Esophagus squamous epithelium (tissue), 5 donors: ENCODE data around the gene TMEM186. TPM values are rescaled to one million over a fixed set of nuclear protein-coding genes. Genes with fewer than 3 reads are reported as not detected.
"Not testable (repeated sequence)": the region's sequence is repeated elsewhere in the genome, so short reads cannot be mapped to it uniquely, and the experiment has no call there.

Source experiments
- DNase-seq: peaks from one replicate; lab custom pipeline; 2025; lab: John Stamatoyannopoulos, UW
- H3K27ac ChIP-seq, 4 donors: fragments of 200-600 bp; sonication (generic); one replicate each; pipeline ENCODE4 v1.5.1; 2016 to 2019; ENCODE audit warnings: mild to moderate bottlenecking in 1 of 4
- H3K27me3 ChIP-seq, 4 donors: fragments of 200-600 bp; sonication (generic); 1 replicate in 3 of 4; 2 replicates in 1 of 4; pipeline versions ENCODE4 v1.5.1 to v1.6.0; 2017 to 2021; ENCODE audit warnings: antibody characterized with exemption in 1 of 4
- H3K36me3 ChIP-seq, 3 donors: fragments of 200-600 bp; sonication (generic); one replicate each; pipeline ENCODE4 v1.5.1; 2016 to 2019
- H3K4me1 ChIP-seq, 3 donors: fragments of 200-600 bp; sonication (generic); one replicate each; pipeline ENCODE4 v1.5.1; 2017 to 2019
- H3K4me3 ChIP-seq, 4 donors: fragments of 200-600 bp; sonication (generic); 1 replicate in 3 of 4; 2 replicates in 1 of 4; pipeline ENCODE4 v1.5.1; 2016 to 2019; ENCODE audit warnings: mild to moderate bottlenecking in 2 of 4, moderate library complexity in 1 of 4
- H3K9me3 ChIP-seq, 3 donors: fragments of 200-600 bp; sonication (generic); one replicate each; pipeline ENCODE4 v1.5.1; 2016 to 2019
- POLR2A ChIP-seq, 4 donors: fragments of 450-650 bp; IDR thresholded peaks; one replicate each; pipeline ENCODE4 v1.6.1; 2017; ENCODE audit warnings: antibody characterized with exemption in 4 of 4, mild to moderate bottlenecking in 4 of 4, moderate library complexity in 3 of 4
- WGBS, 2 donors: methylation state at CpG; one replicate each; pipeline ENCODE4 v1.1.5; 2018; 5-methylcytosine and 5-hydroxymethylcytosine counted together
- intact Hi-C: fragments of 100-400 bp; cut with DNase I; formaldehyde crosslinking; loops from one replicate; pipeline ENCODE4 v1.15.0; 2022
- total RNA-seq, 4 donors: library from RNA; depleted of rRNA; stranded (reverse); fragments of >200 nt; gene quantifications; one replicate each; pipeline ENCODE4 v1.1.0, GENCODE V29; 2016
- TF ChIP-seq, protein P1 (sequence below), 6 experiments: fragments of 450-650 bp in 4 of 6; fragments of 200-600 bp in 2 of 6; sonication (generic) in 2 of 6; IDR thresholded peaks; one replicate each; pipeline ENCODE4 v1.5.1; 2016 to 2019; ENCODE audit warnings: antibody characterized with exemption in 6 of 6, mild to moderate bottlenecking in 4 of 6, moderate library complexity in 4 of 6
- donor health status: DM: yes; HTN: yes; CAD: no.

The TMEM186 gene, protein sequence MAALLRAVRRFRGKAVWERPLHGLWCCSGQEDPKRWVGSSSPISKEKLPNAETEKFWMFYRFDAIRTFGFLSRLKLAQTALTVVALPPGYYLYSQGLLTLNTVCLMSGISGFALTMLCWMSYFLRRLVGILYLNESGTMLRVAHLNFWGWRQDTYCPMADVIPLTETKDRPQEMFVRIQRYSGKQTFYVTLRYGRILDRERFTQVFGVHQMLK
- total RNA-seq: 1 to 10 TPM; 3.6 to 9.7 (median 8.6) TPM

DNA sequence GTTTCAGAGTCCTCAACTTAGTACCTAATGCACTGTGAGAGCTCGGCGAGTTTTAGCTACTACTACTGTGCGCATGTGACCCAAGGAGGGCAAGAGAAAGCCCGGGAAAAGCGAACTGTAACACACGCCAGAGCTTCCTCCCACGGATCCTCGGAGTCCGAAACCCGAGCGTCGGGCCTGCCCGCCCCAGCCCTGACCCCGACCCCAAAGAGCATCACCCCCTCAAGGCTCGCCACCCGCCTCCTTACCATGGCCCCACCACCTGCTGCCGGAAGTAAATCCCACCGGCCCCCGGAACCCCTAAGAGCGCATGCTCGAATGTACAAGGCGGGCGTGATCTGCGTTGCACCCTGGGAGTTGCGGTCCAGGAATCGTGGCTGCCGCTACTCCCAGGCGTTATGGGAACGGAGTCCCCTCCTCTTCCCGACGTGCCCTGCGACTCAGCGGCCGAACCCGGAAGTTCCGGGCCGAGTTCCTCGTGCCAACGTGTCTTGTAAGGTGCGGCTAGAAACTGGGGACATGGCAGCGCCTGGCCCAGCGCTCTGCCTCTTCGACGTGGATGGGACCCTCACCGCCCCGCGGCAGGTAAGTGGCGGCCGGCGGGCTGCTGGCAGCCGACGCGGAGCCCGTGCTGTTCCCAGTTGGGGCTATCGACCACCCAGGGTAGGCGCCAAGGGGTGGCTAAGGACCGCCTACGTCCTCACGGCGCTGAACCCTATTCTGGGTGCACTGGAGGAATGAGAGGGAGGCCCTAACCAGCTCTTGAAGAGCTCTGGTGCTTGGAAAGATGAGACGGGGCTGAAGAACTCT, at the start of gene TMEM186, which contains the start of gene PMM2:
TSS of gene TMEM186 (minus strand) at position 276 of the 810 bp plus-strand sequence. CDS start at position 251, 25 bp downstream.
TSS of gene PMM2 (plus strand) at position 476 of the 810 bp plus-strand sequence. CDS start at position 520, 44 bp downstream.
- WGBS, 2 donors: 1% methylated on average over 14 to 28 of the region's 61 CpGs

DNA sequence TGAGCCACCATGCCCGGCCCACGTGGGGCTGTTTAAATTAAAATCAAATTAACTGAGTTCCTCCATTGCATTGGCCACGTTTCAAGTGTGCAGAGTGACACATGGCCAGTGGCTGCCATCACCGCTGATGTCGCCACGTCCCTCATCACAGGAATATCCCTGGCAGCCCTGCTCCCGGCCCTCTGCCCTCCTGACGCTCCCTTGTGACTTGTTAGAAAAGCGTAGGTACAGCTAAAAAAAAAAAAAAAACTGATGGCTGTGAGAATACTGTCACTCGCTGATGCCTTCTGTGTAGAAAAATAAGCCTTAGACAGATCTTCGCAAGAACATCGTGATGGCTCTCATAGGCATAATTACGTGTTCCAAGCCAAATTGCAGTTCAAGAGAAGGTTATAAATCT, 49.7 kb upstream of the TMEM186 start:
- peaks cover 0 to 41% (median 9%) of the 10 kb centered on the region in 3 donors for H3K36me3 ChIP-seq
- no peak overlapping the region for H3K27ac ChIP-seq
- H3K4me1 ChIP-seq: peaks cover 10 to 56% (median 30%) of the 10 kb centered on the region in 3 donors
- H3K27me3 ChIP-seq: no peaks in the 10 kb centered on the region
- H3K9me3 ChIP-seq: no peaks in the 10 kb centered on the region
- H3K4me3 ChIP-seq: no peak overlapping the region
- intact Hi-C loops: no loop called here
- DNase-seq: no peak
- TF ChIP-seq, protein P1, sequence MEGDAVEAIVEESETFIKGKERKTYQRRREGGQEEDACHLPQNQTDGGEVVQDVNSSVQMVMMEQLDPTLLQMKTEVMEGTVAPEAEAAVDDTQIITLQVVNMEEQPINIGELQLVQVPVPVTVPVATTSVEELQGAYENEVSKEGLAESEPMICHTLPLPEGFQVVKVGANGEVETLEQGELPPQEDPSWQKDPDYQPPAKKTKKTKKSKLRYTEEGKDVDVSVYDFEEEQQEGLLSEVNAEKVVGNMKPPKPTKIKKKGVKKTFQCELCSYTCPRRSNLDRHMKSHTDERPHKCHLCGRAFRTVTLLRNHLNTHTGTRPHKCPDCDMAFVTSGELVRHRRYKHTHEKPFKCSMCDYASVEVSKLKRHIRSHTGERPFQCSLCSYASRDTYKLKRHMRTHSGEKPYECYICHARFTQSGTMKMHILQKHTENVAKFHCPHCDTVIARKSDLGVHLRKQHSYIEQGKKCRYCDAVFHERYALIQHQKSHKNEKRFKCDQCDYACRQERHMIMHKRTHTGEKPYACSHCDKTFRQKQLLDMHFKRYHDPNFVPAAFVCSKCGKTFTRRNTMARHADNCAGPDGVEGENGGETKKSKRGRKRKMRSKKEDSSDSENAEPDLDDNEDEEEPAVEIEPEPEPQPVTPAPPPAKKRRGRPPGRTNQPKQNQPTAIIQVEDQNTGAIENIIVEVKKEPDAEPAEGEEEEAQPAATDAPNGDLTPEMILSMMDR (IDR thresholded peaks at IDR 0.05): no peak
- TF ChIP-seq POLR2A (IDR thresholded peaks at IDR 0.05): no peak
- 81 to 83% methylated on average over 13 of the region's 13 CpGs for WGBS, 2 donors

More for the DNA sequence above, at the start of gene TMEM186, which contains the start of gene PMM2:
- H3K27ac ChIP-seq: peak within 1 kb of the TSS; percentile 76 to 93 (median 90)
- H3K36me3 ChIP-seq: peaks cover 8 to 27% (median 8%) of the 10 kb centered on the region in 3 donors
- DNase-seq: peak; percentile 89
- no peaks in the 10 kb centered on the region for H3K9me3 ChIP-seq
- peaks cover 19 to 46% (median 24%) of the 10 kb centered on the region in 3 donors for H3K4me1 ChIP-seq
- TF ChIP-seq, protein P1 (IDR thresholded peaks at IDR 0.05): peak in 1 of 6 experiments; percentile 9
- peak in 1 of 4 donors; percentile 50 for TF ChIP-seq POLR2A (IDR thresholded peaks at IDR 0.05)
- no peaks in the 10 kb centered on the region for H3K27me3 ChIP-seq
- peak within 1 kb of the TSS; percentile 64 to 99 (median 80) for H3K4me3 ChIP-seq
- intact Hi-C loops: loop anchor here (5.0 to 10.0 kb wide), 2 partner anchors 77 to 125 kb away; partner anchors contain the start of gene ABAT

DNA sequence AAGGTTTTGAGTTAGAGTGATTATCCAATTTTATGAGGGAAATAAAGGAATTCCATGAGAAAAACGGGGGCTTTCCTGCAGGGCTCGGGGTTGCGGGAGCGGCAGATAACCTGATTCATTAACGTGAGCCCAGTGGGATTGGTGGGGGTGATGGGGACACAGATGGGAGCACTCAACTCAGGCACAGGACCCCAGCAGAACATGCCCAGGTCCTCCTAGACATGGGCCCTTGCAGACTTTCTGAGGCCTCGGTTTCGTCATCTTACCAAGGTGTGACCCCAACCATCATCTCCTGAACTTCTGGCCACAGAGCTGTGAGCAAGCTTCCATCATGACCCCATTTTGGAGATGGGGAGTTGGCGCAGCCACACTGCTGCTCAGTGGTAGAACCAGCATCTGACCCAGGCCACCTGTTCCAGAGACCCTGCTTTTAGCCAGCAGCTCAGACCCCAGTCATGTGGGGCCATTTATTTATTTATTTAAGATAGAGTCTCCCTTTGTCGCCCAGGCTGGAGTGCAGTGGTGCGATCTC, 49.0 kb upstream of the TMEM186 start:
- peaks cover 8 to 49% (median 24%) of the 10 kb centered on the region in 3 donors for H3K4me1 ChIP-seq
- no peak for DNase-seq
- H3K9me3 ChIP-seq: no peaks in the 10 kb centered on the region
- peaks cover 0 to 38% (median 9%) of the 10 kb centered on the region in 3 donors for H3K36me3 ChIP-seq
- no peak overlapping the region for H3K4me3 ChIP-seq
- 85 to 89% methylated on average over 10 of the region's 10 CpGs for WGBS, 2 donors
- H3K27ac ChIP-seq: peak overlapping the region in 1 of 4 donors; percentile 43
- no peaks in the 10 kb centered on the region for H3K27me3 ChIP-seq
- intact Hi-C loops: no loop called here
- TF ChIP-seq, protein P1 (IDR thresholded peaks at IDR 0.05): no peak
- no peak for TF ChIP-seq POLR2A (IDR thresholded peaks at IDR 0.05)

DNA sequence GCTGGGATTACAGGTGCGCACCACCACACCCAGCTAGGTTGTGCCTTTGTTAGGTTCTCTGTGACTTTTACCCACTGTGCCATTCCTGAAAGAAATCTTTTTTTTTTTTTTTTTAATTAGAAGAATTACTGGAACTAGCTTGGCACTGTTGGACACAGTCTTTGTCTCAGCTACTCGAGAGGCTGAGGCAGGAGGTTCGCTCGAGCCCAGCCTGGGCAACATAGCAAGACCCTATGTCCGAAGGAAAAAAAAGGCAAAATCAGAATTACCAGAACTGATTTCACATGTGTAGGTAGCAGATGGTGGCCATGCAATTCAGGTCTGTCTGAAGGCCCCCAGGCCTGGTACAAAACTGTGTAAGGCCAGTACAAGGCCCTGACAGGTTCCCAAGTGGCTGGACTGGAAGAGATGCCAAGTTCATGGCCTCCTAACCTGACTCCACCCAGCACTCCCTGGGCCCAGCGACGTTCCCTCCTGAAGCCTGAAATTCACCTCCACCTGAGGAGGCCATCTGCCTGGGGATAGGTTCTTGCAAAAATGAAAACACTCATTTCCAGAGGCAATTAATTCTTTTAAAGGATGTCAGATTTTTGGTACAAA, 48.4 kb upstream of the TMEM186 start:
- no peak for TF ChIP-seq POLR2A (IDR thresholded peaks at IDR 0.05)
- TF ChIP-seq, protein P1 (IDR thresholded peaks at IDR 0.05): no peak
- Histone ChIP-seq H3K4me1 (peaks cover 7 to 43% (median 20%) of the 10 kb centered on the region in 3 donors), H3K27ac (peak overlapping the region in 2 of 4 donors; percentile 43 to 53), H3K9me3 (no peaks in the 10 kb centered on the region), H3K36me3 (peaks cover 0 to 38% (median 9%) of the 10 kb centered on the region in 3 donors), H3K27me3 (no peaks in the 10 kb centered on the region), H3K4me3 (no peak overlapping the region)
- DNase-seq: no peak
- intact Hi-C loops: no loop called here
- 81 to 85% methylated on average over 7 of the region's 7 CpGs for whole genome bisulfite sequencing, 2 donors

DNA sequence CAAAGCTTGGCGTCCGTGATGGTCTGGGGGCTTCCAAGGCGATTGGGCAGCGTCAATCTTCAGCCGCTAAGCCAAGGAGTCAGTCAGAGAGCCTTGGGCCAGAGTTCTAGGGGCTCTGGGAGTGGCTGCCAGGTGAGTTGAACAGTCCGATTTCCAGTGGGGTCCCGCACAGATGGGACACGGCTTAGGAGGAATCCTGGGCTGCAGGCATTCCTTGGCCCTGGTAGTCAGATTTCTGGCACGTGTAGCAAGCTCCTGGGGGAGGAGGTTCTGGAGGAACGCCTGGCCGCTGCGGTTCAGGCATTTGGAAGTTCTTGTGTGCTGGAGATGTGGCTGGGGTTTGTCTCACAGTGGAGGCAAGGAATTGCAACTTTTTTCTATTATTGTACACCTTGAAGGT, 45.9 kb upstream of the TMEM186 start:
- Histone ChIP-seq H3K4me1 (peaks cover 0 to 23% (median 0%) of the 10 kb centered on the region in 3 donors), H3K36me3 (peaks cover 0 to 19% (median 8%) of the 10 kb centered on the region in 3 donors)
- DNase-seq, H3K9me3 ChIP-seq, intact Hi-C loops, H3K4me3 ChIP-seq, H3K27ac ChIP-seq, H3K27me3 ChIP-seq: not testable (repeated sequence)
- 67 to 71% methylated on average over 1 to 10 of the region's 12 CpGs for WGBS, 2 donors

DNA sequence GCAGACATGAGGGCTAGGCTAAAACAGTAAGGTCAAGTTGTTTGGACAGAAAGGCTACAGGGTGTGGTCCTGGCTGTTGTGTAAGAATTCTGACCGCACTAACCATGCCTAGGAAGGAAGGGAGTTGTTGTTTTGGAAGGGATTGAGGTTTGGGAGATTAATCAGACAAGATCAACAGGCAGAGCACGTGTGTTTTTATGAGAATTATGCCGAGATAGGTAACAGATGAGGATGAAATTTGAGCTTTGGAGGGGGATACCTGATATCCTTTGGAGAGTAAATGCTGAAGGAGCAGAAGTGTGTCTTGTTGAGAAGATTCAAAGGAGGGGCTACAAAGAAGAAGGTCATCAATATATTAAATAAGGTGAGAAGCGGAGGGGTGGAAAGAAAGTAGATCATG, 44.6 kb upstream of the TMEM186 start:
- H3K27me3 ChIP-seq, intact Hi-C loops, H3K36me3 ChIP-seq, H3K9me3 ChIP-seq, DNase-seq: not testable (repeated sequence)
- 56 to 64% methylated on average over 4 of the region's 4 CpGs for WGBS, 2 donors
- Histone ChIP-seq H3K27ac (peak overlapping the region in 3 of 4 donors; percentile 49 to 61 (median 50)), H3K4me1 (peaks cover 0 to 22% (median 0%) of the 10 kb centered on the region in 3 donors), H3K4me3 (peak overlapping the region in 1 of 4 donors; percentile 21)

DNA sequence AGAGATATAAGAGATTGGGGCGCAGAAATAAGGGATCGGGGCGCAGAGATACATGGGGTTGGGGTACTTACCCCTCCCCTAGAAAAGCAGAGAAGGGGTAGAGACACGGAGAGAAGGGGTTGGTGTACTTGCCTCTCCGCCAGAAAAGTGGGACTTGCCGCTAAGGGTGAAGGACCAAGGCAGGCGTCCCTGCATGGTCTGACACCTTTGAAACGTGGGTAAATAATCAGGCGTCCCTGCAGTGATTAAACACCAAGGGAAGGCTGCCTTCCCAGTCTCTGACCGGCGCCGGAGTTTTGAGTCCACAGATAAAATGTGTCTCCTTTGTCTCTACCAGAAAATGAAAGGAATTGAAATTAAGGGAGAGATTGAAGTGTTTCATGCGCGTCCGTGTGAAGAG, 40.2 kb upstream of the TMEM186 start:
- H3K4me3 ChIP-seq, H3K4me1 ChIP-seq, H3K36me3 ChIP-seq, H3K27me3 ChIP-seq, H3K9me3 ChIP-seq, H3K27ac ChIP-seq, intact Hi-C loops, DNase-seq: not testable (repeated sequence)
- 87 to 92% methylated on average over 15 of the region's 15 CpGs for WGBS, 2 donors
